A549 (cell line): Measurements from ENCODE around the gene CUL9.

Experiments
- CTCF ChIP-seq: fragments of >200 bp; sonication (Bioruptor Twin); formaldehyde crosslinking; IDR thresholded peaks from 3 replicates; pipeline ENCODE4 v1.5.1; 2016
- ELK1 ChIP-seq: fragments of 150-350 bp; IDR thresholded peaks from 2 replicates; pipeline ENCODE4 v1.6.1; 2014; ENCODE audit warnings: low read depth, mild to moderate bottlenecking, low read length
- NFE2L2 ChIP-seq: fragments of 150-350 bp; conservative IDR thresholded peaks from 2 replicates; pipeline ENCODE4 v1.6.1; 2014; ENCODE audit warnings: low read length
- NPAS2 ChIP-seq: fragments of 250-450 bp; sonication (Bioruptor Pico); IDR thresholded peaks from 2 replicates; pipeline ENCODE4 v1.8.0; 2022; ENCODE audit warnings: mild to moderate bottlenecking, moderate library complexity, borderline replicate concordance
- PBX3 ChIP-seq: IDR thresholded peaks from 2 replicates; pipeline ENCODE4 v1.6.1; 2012
- PHF8 ChIP-seq: fragments of 200-600 bp; sonication (generic); IDR thresholded peaks from 2 replicates; pipeline ENCODE4 v1.6.1; 2016; ENCODE audit warnings: low read depth, mild to moderate bottlenecking, antibody characterized with exemption, moderate library complexity, borderline replicate concordance
- POLR2A ChIP-seq: IDR thresholded peaks from 2 replicates; pipeline ENCODE4 v1.6.1; 2012; ENCODE audit warnings: mild to moderate bottlenecking, low read length
- POLR2AphosphoS2 ChIP-seq: conservative IDR thresholded peaks from 2 replicates; pipeline ENCODE4 v1.6.1; 2012; ENCODE audit warnings: low read length, improper control_type of control experiment, inconsistent platforms
- RAD21 ChIP-seq, 2 experiments: fragments of >200 bp in 1 of 2; sonication (Bioruptor Twin) in 1 of 2; formaldehyde crosslinking in 1 of 2; IDR thresholded peaks in 1 of 2; conservative IDR thresholded peaks in 1 of 2; 2 replicates in 1 of 2; 3 replicates in 1 of 2; pipeline ENCODE4 v1.6.1; 2012 to 2018; ENCODE audit warnings: inconsistent platforms in 1 of 2
- RARB ChIP-seq: fragments of 250-450 bp; sonication (Bioruptor Pico); IDR thresholded peaks from 2 replicates; pipeline ENCODE4 v1.8.0; 2021; ENCODE audit warnings: mild to moderate bottlenecking, moderate library complexity
- TP53 ChIP-seq: fragments of 250-450 bp; sonication (Bioruptor Pico); IDR thresholded peaks from 2 replicates; pipeline ENCODE4 v1.5.0; 2021; ENCODE audit warnings: mild to moderate bottlenecking, moderate library complexity
- TF ChIP-seq, protein P1 (sequence below): fragments of 450-650 bp; IDR thresholded peaks from 2 replicates; pipeline ENCODE4 v1.6.1; 2014; ENCODE audit warnings: antibody characterized with exemption
- TF ChIP-seq, protein P2 (sequence below): IDR thresholded peaks from 2 replicates; pipeline ENCODE4 v1.6.1; 2012

DNA sequence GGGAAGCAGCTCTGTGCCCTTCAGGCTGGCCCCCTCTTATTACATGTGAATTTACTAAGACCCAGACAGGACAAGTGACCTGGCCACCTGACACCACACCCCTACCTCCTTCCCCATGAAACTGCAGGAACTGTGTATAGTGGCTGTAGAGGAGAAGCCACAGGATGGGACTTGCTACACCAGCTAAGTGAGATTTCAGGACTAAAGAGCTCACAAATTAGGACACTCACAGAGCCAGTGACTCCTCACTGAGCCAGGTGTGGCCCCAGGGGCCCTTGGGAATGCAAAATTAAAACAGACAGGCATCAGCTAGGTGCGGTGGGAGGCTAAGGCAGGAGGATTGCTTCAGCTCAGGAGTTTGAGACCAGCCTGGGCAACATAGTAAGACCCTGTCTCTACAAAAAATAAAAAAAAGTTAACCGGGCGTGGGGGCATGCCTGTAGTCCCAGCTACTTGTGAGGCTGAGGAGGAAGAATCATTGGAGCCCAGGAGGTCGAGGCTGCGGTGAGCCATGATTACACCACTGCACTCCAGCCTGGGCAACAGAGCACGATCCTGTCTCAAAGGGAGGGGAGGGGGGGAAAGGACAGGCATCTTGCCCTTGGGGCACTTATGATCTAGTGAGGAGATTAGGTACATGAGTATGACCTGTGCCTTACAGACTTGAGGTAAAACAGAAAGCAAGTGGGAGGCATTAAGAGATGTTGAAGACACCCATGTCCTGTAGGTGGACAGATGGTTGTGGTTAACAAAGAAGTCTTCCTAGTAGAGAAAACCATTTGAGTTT lies 34.1 kb upstream of the CUL9 start:
- TF ChIP-seq, protein P1, sequence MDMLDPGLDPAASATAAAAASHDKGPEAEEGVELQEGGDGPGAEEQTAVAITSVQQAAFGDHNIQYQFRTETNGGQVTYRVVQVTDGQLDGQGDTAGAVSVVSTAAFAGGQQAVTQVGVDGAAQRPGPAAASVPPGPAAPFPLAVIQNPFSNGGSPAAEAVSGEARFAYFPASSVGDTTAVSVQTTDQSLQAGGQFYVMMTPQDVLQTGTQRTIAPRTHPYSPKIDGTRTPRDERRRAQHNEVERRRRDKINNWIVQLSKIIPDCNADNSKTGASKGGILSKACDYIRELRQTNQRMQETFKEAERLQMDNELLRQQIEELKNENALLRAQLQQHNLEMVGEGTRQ, result no peak
- TF ChIP-seq POLR2A, result no peak
- TF ChIP-seq CTCF, result no peak
- TF ChIP-seq, protein P2, sequence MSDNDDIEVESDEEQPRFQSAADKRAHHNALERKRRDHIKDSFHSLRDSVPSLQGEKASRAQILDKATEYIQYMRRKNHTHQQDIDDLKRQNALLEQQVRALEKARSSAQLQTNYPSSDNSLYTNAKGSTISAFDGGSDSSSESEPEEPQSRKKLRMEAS, result no peak
- no peak for TF ChIP-seq PHF8
- TF ChIP-seq ELK1, result no peak
- TF ChIP-seq RAD21 (conservative IDR thresholded peaks at IDR 0.05 in 1 of 2, IDR thresholded peaks at IDR 0.05 in 1 of 2), result no peak
- no peak for TF ChIP-seq POLR2AphosphoS2
- TF ChIP-seq RARB (CRISPR knock-in tag), result no peak
- no peak for TF ChIP-seq TP53 (CRISPR knock-in tag)
- TF ChIP-seq PBX3, result no peak
- no peak for TF ChIP-seq NFE2L2
- TF ChIP-seq NPAS2 (CRISPR knock-in tag), result no peak
